ENCODE data around the gene AVP. TPM values are rescaled to one million over a fixed set of nuclear protein-coding genes. Genes with fewer than 3 reads are reported as not detected.

Gene AVP
- total RNA-seq, 1 donor from 2014 or later: not detected

- intact Hi-C loops (cut with DNase I): no loop called here
- DNase-seq (ENCODE audit: extremely low spot score in 2 of 2): no peak
- Histone ChIP-seq H3K9me3 (no peaks in the 10 kb centered on the region), H3K4me1 (no peaks in the 10 kb centered on the region), H3K36me3 (peaks cover 0 to 14% of the 10 kb centered on the region in 2 donors), H3K27ac (no peak overlapping the region), H3K27me3 (no peaks in the 10 kb centered on the region), H3K4me3 (no peak overlapping the region)
- TF ChIP-seq POLR2AphosphoS5 (IDR thresholded peaks at IDR 0.05; ENCODE audit: insufficient read depth in 1 of 2, low read depth in 1 of 2): no peak
- no peak for TF ChIP-seq CTCF (IDR thresholded peaks at IDR 0.05)
- no peak for TF ChIP-seq POLR2A (IDR thresholded peaks at IDR 0.05)
Measured at GRCh38 chr20:3105256-3106137, 21.0 kb upstream of the AVP start.

- Histone ChIP-seq H3K4me1 (no peaks in the 10 kb centered on the region), H3K27me3 (no peaks in the 10 kb centered on the region), H3K36me3 (no peaks in the 10 kb centered on the region), H3K27ac (no peak overlapping the region), H3K4me3 (no peak overlapping the region), H3K9me3 (no peaks in the 10 kb centered on the region)
- no peak for DNase-seq (ENCODE audit: extremely low spot score in 2 of 2)
- intact Hi-C loops (cut with DNase I): no loop called here
- TF ChIP-seq CTCF (IDR thresholded peaks at IDR 0.05) (no peak), POLR2AphosphoS5 (IDR thresholded peaks at IDR 0.05; ENCODE audit: insufficient read depth in 1 of 2, low read depth in 1 of 2) (no peak), POLR2A (IDR thresholded peaks at IDR 0.05) (no peak)
Measured at GRCh38 chr20:3103369-3104032, 19.0 kb upstream of the AVP start.

- Histone ChIP-seq H3K36me3 (no peaks in the 10 kb centered on the region), H3K4me1 (no peaks in the 10 kb centered on the region), H3K4me3 (no peak overlapping the region), H3K9me3 (no peaks in the 10 kb centered on the region), H3K27me3 (no peaks in the 10 kb centered on the region), H3K27ac (no peak overlapping the region)
- no peak for TF ChIP-seq POLR2AphosphoS5 (IDR thresholded peaks at IDR 0.05; ENCODE audit: insufficient read depth in 1 of 2, low read depth in 1 of 2)
- TF ChIP-seq POLR2A (IDR thresholded peaks at IDR 0.05): no peak
- TF ChIP-seq CTCF (IDR thresholded peaks at IDR 0.05): no peak
- no peak for DNase-seq (ENCODE audit: extremely low spot score in 2 of 2)
- intact Hi-C loops (cut with DNase I): no loop called here
Measured at GRCh38 chr20:3102575-3103368, 18.2 kb upstream of the AVP start.

GRCh38 chr20:3101737-3102574 lies 17.4 kb upstream of the AVP start:
- TF ChIP-seq POLR2A (IDR thresholded peaks at IDR 0.05): no peak
- no peak for TF ChIP-seq CTCF (IDR thresholded peaks at IDR 0.05)
- no peak for TF ChIP-seq POLR2AphosphoS5 (IDR thresholded peaks at IDR 0.05; ENCODE audit: insufficient read depth in 1 of 2, low read depth in 1 of 2)
- no peak overlapping the region for H3K4me3 ChIP-seq
- intact Hi-C loops (cut with DNase I): no loop called here
- H3K36me3 ChIP-seq: no peaks in the 10 kb centered on the region
- no peaks in the 10 kb centered on the region for H3K9me3 ChIP-seq
- no peaks in the 10 kb centered on the region for H3K27me3 ChIP-seq
- DNase-seq (ENCODE audit: extremely low spot score in 2 of 2): no peak
- H3K4me1 ChIP-seq: no peaks in the 10 kb centered on the region
- no peak overlapping the region for H3K27ac ChIP-seq

All from vagina (tissue), 2 donors.